DOHH2 (cell line): Measurements from ENCODE around the gene SLC6A19.

Experiments
- H3F3A ChIP-seq: fragments of 200-600 bp; sonication (generic), shearing (Covaris generic); 2 replicates; pipeline ENCODE4 v1.6.0; 2016; ENCODE audit warnings: antibody characterized with exemption, mild to moderate bottlenecking; ENCODE audit not compliant: control insufficient read depth, insufficient read depth
- H3K27ac ChIP-seq: fragments of 200-600 bp; sonication (generic); 2 replicates; pipeline ENCODE4 v1.5.1; 2014; ENCODE audit warnings: low read depth, mild to moderate bottlenecking, low read length, moderate library complexity
- H3K27me3 ChIP-seq: fragments of 200-600 bp; sonication (generic); 2 replicates; pipeline ENCODE4 v1.6.1; 2014; ENCODE audit warnings: mild to moderate bottlenecking, low read length, mixed read lengths; ENCODE audit not compliant: control insufficient read depth
- H3K36me3 ChIP-seq: fragments of 200-600 bp; sonication (generic); 2 replicates; pipeline ENCODE4 v1.6.1; 2014; ENCODE audit warnings: mild to moderate bottlenecking, low read length, moderate library complexity, mixed read lengths; ENCODE audit not compliant: control insufficient read depth
- H3K4me1 ChIP-seq: fragments of 200-600 bp; sonication (generic); 2 replicates; pipeline ENCODE4 v1.6.1; 2014; ENCODE audit warnings: mild to moderate bottlenecking, low read length, mixed read lengths; ENCODE audit not compliant: control insufficient read depth
- H3K4me2 ChIP-seq: fragments of 200-600 bp; sonication (generic); 2 replicates; pipeline ENCODE4 v1.6.0; 2014; ENCODE audit warnings: mild to moderate bottlenecking, low read length, moderate library complexity
- H3K4me3 ChIP-seq: fragments of 200-600 bp; sonication (generic); 2 replicates; pipeline ENCODE4 v1.5.1; 2014; ENCODE audit warnings: mild to moderate bottlenecking, low read length, mixed read lengths
- H3K79me2 ChIP-seq: fragments of 200-600 bp; sonication (generic); 2 replicates; pipeline ENCODE4 v1.6.1; 2014; ENCODE audit warnings: mild to moderate bottlenecking, low read length, mixed read lengths; ENCODE audit not compliant: control insufficient read depth
- H3K9me2 ChIP-seq: fragments of 200-600 bp; sonication (generic); replicated peaks from 2 replicates; pipeline ENCODE4 v1.6.1; 2014; ENCODE audit warnings: mild to moderate bottlenecking, low read length, mixed read lengths; ENCODE audit not compliant: control insufficient read depth
- H3K9me3 ChIP-seq: fragments of 200-600 bp; sonication (generic); 2 replicates; pipeline ENCODE4 v1.6.1; 2014; ENCODE audit warnings: antibody characterized with exemption, low read length, mixed read lengths; ENCODE audit not compliant: control insufficient read depth, insufficient read depth
- H4K20me1 ChIP-seq: fragments of 200-600 bp; sonication (generic); 2 replicates; pipeline ENCODE4 v1.6.0; 2014; ENCODE audit warnings: low read depth, mild to moderate bottlenecking, antibody characterized with exemption, low read length, moderate library complexity; ENCODE audit not compliant: control insufficient read depth, insufficient read depth
- CTCF ChIP-seq: fragments of 200-600 bp; sonication (generic); IDR thresholded peaks from one replicate; pipeline ENCODE4 v1.5.1; 2014; ENCODE audit warnings: antibody characterized with exemption, mild to moderate bottlenecking, low read depth, low read length; ENCODE audit not compliant: poor library complexity, severe bottlenecking
- EZH2phosphoT487 ChIP-seq: fragments of 200-600 bp; sonication (generic); IDR thresholded peaks from 2 replicates; pipeline ENCODE4 v1.6.1; 2017; ENCODE audit warnings: borderline replicate concordance, mild to moderate bottlenecking, antibody characterized with exemption, low read length, moderate library complexity, mixed read lengths

SLC6A19 gene

GRCh38 chr5:1201327-1202025 lies at the start of gene SLC6A19:
TSS of gene SLC6A19 (plus strand) at chr5:1201595. CDS start at chr5:1201651, 56 bp downstream.
- Histone ChIP-seq H3K79me2 (no peaks in the 10 kb centered on the region), H3K9me3 (no peaks in the 10 kb centered on the region), H3K4me3 (no peak within 1 kb of the TSS), H3K4me1 (no peaks in the 10 kb centered on the region), H3K4me2 (no peak within 1 kb of the TSS), H3F3A (no peaks in the 10 kb centered on the region), H4K20me1 (no peaks in the 10 kb centered on the region), H3K27ac (no peak within 1 kb of the TSS), H3K9me2 (no peaks in the 10 kb centered on the region), H3K36me3 (no peaks in the 10 kb centered on the region), H3K27me3 (no peaks in the 10 kb centered on the region)
- no peak for TF ChIP-seq CTCF
- TF ChIP-seq EZH2phosphoT487, result no peak

GRCh38 chr5:1152156-1152555 lies 49.2 kb upstream of the SLC6A19 start:
- H4K20me1 ChIP-seq, result no peaks in the 10 kb centered on the region
- H3K9me2 ChIP-seq, result no peaks in the 10 kb centered on the region
- H3F3A ChIP-seq, result no peaks in the 10 kb centered on the region
- H3K4me1 ChIP-seq, result peaks cover 5% of the 10 kb centered on the region
- no peak for TF ChIP-seq CTCF
- H3K27me3 ChIP-seq, result 0 out of 2 replicates have a peak, but pooled peaks cover 11% of the 10 kb centered on the region
- no peaks in the 10 kb centered on the region for H3K9me3 ChIP-seq
- no peak overlapping the region for H3K4me3 ChIP-seq
- H3K36me3 ChIP-seq, result no peaks in the 10 kb centered on the region
- H3K79me2 ChIP-seq, result no peaks in the 10 kb centered on the region
- H3K4me2 ChIP-seq, result no peak overlapping the region
- H3K27ac ChIP-seq, result no peak overlapping the region

- Histone ChIP-seq H3K9me3 (no peaks in the 10 kb centered on the region), H3K9me2 (no peaks in the 10 kb centered on the region), H3K27me3 (0 out of 2 replicates have a peak, but pooled peaks cover 11% of the 10 kb centered on the region), H3K4me2 (no peak overlapping the region), H3K36me3 (no peaks in the 10 kb centered on the region), H3K4me1 (peaks cover 5% of the 10 kb centered on the region), H3K79me2 (no peaks in the 10 kb centered on the region), H3K4me3 (no peak overlapping the region), H3K27ac (no peak overlapping the region), H4K20me1 (no peaks in the 10 kb centered on the region), H3F3A (no peaks in the 10 kb centered on the region)
- TF ChIP-seq EZH2phosphoT487 (no peak), CTCF (no peak)
These were observed 48.6 kb upstream of the SLC6A19 start for GRCh38 chr5:1152771-1153282.
